ENCODE data around the gene AIRE.
"Not testable (repeated sequence)": the region's sequence is repeated elsewhere in the genome, so short reads cannot be mapped to it uniquely, and the experiment has no call there.

The AIRE gene

DNA sequence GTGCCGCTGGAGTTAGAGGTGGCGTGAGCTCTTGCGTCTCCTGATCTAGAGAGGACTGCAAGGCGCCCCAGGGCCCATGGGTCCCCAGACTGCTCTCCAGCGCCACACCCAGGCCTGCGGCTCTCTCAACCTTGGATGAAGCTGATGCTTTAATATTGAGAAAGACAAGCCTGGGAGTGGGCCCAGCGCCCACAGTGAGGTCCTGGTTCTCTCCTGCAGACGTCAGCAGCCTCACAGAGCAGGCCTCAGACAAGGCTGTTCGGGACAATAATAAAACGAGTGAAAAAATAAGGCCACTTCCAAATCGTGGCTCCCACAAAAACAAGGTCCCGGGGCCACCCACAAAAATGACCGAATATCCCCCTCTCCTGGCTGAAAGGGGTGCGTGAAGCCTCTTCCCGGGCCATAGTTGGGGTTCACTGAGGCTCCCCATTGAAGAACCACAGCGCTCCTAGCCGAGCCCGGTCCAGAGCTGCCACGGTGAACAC, 18.0 kb upstream of the AIRE start:
- DNase-seq = no peak

DNA sequence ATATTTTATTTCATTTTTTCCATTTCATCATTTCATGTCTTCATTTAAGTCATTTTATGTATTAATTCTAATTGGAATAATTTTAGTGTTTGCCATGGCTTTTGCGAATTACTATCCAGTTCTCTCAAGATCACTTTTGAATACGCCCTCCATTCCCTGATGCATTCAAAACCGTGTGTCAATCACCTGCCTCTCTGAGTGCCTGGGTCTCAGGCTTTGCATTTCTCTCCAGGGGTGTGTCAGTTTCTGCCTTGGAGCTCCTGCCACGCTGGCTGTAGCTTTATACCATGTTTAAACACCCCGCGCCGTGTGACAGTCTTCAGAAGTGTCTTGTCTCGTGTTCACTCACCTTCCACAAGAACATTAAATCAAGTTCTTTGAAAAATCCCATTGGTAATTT, 16.6 kb upstream of the AIRE start:
- no peak for DNase-seq

DNA sequence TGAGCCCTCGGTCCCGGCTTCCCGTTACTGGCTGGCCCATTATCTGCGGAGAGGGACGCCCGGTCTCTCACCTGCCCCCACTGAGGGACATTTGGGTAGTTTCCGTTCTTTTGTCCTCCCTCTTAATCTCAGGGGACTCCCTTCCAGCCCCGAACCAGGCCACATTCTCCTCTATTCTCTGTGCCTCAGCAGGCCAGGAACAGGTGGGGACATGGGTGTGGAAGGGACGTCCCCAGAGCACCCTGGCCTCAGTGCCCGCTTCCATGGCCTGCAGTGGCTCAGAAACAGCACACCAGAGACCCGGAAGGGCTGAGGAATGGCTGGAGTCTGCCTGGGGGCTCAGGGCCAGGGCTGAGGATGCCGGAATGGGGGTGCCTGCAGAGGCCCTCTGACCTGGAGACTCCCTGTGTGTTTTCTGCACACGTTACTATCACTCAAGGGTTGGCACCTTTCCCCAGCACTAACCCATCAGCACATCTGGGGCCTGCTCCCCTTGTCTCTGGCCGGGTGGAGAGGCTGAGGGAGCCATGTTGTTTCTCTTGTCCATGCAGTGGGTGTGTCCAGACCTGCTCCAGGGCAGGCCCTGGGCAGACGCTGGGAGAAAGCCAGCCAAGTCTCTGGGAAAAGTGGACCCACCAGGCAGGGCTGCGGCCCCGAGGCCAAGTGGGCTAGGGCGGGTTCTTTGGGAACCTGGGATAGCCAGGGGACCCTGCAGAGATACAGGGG, 14.0 kb upstream of the AIRE start:
- DNase-seq = no peak

DNA sequence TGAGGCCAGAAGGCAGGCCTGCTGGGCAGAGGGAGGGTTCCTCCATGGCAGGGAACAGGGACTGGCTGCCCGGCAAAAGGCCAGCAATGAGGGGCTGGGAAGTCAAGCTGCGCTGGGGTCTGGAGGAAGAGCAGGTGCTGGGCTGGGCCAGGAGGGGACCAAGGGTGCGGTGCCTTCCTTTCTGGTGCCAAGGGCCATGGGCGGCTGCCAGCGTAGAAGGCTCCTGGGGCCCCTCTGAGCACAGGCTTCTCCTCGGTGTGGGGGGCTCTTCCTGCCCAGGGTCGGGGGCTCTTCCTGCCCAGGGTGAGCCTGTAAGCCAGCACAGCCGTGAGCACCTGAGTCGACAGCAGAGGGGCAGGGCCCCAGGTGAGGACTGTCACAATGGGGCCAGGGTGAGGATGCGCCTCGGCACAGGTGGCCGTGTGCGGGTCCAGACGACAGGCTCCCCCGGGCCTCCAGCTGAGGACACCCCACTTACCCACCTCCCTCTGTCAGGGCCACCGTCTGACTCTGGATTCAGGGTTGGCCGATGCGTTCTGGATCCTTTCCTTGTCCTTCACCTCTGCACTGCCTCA, 13.3 kb upstream of the AIRE start:
- no peak for DNase-seq

DNA sequence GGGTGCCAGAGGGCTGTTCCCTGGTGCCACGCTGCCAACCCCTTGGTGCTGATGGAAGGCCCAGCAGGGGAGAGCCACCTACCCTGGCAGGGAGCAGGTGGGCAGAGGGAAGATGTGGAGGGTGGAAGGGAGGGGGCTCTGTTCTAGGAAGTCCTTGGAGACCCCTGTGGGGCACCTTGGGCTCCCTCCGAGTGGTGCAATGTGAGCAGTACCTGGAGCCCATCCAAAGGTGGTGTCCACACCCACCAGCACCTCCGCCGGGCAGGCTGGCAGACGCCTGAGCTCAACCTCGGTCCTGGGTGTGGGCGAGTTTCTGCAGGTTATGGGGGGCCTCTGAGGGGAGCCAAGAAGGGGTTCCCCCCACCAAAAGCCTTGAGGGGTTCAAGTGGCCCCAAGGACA, 12.6 kb upstream of the AIRE start:
- no peak for DNase-seq

DNA sequence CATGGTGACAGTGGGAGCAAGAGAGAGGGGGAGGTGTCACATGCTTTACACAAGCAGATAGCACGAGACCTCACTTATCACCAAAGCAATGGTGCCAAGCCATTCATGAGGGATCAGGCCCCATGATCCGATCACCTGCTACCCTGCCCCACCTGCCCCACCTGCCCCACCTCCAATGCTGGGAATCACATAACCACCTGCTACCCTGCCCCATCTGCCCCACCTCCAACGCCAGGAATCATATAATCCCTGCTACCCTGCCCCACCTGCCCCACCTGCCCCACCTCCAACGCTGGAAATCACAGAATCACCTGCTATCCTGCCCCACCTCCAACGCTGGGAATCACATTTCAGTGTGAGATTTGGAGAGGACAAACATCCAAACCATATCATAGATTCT, 10.6 kb upstream of the AIRE start:
- no peak for DNase-seq

DNA sequence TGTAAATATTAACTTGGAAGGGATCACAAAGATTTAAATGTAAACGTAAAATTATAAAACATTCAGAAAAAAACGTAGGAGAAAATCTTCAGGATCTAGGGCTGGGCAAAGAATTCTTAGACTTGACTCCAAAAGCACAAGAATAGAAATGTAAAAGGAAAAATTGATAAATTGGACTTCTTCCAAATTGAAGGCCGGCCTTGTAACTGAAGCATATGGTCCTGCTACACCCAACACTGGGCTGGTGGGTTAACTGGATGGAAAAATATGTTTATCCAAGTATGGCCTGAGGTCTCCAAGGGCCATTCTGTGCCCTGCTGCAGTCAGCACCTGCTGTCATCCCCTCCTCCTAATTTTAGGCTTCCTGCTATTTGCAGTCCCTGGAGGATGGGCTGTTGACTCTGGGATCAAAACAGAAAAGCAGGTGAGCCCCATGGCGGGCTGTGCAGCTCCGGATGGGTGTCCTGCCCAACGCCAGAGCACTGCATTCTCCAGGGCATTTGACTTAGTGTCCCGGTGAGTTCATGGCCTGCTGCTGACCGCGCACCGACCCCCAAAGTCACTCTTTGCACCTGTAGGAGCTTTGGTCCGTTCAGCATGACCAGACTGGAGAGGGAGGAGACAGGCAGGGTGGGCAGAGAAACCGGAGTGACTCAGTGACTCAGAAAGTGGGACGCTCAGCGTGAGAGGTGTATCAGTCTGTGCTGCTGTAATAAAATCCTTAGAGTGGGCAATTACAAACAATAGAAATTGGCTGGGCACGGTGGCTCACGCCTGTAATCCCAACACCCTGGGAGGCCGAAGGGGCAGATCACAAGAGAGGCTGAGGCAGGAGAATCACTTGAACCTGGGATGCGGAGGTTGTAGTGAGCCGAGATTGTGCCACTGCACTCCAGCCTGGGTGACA, 6.1 kb upstream of the AIRE start:
- no peak for DNase-seq

DNA sequence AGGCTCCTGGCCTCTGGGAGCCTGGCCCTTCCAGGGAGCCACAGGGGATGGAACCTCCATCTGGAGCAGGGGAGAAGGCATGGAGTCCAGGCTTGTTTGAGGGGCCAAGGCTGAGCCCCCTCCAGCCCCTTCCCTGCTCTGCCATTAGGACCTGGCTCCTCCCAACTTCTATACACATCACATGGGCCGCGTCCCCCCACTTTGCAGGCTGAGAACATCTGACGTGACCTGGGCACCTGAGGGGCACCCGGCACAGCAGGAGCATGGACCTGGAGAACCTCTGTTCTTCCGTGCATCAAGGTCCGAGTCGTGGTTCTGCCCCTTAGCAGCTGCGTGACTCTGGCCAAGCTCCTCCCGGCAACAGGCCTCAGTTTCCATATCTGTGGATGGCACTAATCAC, 3.9 kb upstream of the AIRE start:
- no peak for DNase-seq

DNA sequence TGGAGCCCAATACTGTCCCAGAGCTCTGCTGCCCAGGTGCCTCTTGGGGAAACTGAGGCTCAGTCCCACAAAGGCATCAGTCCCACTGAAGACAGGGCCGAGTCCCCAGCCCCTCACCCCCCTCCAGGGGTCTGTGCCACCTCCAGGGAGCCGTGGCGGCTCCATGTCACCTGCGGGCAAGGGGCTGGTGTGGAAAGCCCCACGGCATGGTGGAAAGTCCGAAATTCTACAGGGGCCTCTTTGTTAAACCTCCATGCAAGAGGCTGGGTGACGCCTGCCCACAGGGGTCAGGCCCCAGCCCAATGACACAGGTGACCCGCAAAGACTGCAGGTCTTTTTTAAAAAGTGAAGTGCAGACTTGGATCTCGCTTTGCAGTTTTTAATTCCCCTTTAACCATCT, 3.3 kb upstream of the AIRE start:
- no peak for DNase-seq

DNA sequence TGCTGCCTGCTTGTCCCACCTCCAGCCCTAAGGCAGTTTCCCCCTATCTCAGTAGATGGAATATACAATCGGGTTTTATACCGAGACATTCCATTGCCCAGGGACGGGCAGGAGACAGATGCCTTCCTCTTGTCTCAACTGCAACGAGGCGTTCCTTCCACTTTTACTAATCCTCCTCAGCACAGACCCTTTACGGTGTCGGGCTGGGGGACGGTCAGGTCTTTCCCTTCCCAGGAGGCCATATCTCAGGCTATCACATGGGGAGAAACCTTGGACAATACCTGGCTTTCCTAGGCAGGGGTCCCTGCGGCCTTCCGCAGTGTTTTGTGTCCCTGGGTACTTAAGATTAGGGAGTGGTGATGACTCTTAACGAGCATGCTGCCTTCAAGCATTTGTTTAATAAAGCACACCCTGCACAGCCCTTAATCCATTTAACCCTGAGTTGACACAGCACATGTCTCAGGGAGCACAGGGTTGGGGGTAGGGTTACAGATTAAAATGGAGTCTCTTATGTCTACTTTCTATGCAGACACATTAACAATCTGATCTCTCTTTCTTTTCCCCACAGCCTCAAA, 2.4 kb upstream of the AIRE start:
- DNase-seq = not testable (repeated sequence)

DNA sequence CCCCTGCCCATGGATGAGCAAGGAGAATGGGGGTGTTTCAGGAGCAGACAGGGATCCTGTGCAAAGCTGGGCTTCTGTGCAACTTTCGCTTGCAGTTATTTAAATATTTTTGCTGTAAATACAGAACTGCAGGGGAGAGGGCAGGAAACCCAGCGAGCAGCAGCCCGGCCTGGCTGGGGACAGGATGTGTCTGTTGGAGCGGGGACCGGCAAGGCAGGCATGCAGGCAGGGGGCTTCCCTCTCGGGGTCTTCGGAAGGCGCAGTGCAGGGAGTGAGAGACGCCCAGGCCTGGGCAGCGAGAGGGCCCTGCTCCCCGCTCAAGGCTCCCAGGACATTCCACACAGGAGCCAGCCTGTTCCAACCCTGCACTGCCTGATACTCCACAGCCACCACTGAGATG, 1.7 kb upstream of the AIRE start:
- DNase-seq = no peak

DNA sequence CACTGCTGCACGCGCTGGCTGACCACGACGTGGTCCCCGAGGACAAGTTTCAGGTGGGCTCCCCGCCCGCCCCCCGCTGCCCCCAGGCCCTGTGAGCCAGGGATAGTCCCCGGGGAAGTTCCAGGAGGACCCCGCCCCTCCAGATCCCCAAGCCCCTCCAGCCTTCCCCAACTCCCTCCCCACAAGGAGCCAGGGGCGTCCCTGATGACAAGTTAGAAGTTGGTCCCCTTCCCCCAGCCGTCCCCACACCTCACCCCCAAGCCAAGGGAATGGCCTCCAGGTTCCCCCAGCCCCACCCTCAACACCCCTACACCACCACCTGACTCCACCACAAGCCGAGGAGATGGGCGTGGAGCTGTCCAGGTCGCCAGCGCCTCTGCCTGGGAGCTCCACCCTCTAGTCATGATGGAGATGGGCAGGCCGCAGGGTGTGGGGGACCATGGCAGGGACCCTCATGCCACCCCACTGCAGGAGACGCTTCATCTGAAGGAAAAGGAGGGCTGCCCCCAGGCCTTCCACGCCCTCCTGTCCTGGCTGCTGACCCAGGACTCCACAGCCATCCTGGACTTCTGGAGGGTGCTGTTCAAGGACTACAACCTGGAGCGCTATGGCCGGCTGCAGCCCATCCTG, 525 bp downstream of the AIRE start:
- DNase-seq = no peak

DNA sequence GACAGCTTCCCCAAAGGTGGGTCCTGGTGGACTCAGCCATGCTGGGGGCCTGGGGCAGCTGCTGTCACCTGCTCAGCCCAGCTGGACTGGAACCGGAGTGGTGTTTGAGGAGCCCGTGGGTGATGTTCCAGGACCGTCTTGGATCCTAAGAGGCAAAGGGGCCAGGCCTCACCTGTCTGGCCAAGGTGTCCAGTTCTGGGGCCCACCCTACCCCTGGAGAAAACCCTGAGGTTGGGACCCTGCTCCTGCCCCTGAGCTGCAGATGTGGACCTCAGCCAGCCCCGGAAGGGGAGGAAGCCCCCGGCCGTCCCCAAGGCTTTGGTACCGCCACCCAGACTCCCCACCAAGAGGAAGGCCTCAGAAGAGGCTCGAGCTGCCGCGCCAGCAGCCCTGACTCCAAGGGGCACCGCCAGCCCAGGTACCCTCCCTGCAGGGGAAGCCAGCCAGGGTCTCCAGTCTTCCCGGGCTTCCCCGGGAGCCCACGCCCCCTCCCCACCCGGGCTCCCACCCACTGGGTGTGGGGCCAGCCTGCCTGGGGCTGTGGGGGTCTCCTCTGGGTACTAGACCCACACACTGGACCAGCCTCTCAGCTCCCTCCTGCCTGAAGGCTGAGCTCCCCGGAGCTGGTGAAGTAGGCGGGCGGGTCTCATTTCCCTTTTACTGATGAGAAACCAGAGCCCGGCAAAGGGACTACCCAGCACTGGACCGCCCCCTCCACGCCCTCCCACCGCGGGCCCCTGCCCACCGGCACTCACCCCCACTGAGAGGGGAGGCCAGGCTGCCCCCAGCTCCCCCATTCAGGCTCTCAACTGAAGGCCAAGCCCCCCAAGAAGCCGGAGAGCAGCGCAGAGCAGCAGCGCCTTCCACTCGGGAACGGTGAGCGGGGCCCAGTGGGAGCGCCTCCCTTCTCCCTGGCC, 1.3 kb downstream of the AIRE start:
- no peak for DNase-seq

DNA sequence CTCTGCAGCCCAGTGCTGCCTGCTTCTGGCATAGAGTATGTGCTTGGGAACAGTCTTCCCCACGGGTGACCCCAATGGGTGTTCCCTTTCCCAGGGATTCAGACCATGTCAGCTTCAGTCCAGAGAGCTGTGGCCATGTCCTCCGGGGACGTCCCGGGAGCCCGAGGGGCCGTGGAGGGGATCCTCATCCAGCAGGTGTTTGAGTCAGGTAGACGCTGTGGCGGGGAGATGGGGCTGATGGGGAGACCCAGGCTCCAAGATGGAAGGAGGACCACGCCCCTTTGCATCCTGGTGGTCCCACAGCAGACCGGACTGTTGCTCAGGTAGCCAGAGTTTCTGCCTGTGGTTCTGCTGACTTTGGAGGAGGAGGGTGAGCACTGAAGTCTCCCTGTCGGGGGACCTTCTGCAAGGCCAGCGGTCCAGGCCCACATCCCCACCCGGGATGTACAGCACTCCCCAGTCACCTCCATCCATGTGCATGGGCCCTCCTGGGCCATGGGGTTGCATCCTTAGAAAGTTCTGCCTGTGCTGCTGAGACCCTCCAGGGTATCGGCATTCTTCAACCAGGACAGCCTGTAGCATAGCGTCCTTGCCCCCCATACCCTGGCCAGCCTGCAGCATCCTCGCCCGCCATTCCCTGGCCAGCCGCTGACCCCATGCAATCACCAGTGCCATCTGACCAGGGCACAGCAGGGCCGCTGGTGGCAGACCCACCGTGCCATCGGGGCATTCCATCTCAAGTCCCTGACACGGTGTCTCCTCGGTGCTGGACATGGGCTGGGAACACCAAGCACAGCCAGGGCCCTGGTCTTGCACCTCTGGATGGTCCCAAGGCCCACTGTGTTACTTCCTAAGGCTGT, 2.8 kb downstream of the AIRE start:
- no peak for DNase-seq

DNA sequence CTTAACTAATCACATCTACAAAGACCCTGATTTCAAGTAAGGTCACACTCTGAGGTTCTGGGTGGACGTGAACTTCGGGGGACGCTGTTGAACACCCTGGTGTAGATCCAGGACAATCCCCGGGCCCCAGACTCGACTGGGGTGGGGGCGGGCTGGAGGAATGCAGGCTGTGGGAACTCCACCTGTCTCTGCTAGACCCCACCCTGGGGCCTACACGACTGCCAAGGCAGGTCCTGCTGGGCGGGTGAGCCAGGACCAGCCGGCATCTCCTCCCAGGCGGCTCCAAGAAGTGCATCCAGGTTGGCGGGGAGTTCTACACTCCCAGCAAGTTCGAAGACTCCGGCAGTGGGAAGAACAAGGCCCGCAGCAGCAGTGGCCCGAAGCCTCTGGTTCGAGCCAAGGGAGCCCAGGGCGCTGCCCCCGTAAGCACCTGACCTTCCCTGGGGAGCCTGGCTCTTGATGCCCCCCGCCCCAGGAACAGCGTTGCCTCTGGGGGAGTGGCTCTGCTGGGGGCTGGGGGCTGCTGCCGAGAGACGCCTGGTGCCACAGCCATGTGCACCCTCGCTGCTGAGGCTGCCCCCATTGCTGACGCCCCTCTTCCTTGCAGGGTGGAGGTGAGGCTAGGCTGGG, 3.8 kb downstream of the AIRE start:
- DNase-seq = no peak

DNA sequence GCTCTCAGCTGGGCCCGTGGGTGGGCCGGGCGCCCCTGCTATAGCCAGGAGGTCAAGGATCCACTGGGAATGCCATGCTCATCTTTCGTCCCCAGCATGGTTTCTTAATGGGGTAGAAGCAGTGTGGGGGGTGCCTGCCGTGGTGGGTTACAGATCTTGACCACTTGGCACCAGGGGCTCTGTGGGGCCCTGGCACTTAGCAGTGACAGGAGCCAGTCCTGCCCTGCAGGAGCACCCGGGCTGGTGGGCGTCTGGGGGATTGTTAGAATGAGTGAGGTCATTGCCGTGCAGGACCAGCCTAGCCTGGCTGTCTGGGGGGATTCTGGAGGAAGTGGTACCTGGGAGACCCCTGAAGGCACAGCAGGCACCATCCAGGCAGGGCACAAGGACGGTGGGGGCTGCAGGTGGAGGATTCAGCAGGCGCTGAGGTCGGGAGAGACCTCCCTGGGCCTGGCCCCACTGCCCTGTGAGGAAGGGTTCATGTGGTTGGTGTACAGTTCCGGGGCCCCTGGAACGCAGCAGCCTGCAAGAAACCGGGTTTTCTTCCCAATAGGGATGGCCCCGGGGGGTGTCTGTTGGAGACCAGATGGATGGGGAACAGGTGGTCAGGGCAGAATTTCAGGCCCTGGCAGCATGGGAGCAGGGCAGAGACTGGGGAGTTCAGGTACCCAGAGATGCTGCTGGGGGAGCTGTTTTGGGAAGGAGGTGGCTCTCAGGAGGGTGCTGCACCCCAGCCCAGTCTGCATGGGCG, 4.8 kb downstream of the AIRE start:
- no peak for DNase-seq

DNA sequence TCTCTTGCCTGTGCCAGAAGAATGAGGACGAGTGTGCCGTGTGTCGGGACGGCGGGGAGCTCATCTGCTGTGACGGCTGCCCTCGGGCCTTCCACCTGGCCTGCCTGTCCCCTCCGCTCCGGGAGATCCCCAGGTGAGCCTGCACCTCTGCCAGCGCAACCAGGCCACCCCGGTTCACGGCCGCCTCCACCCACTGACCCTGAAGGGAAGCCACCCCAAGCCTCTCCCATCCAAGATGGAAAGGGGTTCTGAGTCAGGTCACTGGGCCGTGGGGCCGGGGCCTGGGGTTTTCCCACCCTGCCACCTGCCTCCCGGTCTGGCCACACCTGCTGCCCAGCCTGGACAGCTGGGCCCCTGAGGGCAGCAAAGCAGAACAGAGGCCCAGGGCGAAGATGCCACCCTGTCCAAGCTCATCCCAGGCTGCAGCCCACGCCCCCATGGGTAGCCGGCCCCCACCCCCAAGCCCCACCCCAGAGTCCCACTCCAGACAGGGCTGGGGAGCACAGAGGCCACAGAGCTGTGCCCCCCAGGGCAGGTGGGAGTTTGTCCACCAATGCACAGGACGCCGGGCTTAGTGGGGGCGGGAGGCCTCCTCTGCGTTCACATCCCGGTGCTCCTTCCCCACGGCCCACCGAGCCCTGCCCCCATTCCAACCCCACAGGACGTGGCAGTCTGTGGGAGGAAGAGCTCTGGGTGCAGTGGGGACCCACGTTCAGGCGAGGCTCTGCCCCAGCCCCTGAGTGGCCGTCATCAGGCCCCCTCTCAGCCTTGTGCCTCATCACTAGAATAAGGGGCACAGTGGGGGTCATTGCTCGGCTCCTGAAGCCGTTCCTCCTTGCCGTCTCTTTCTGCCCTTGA, 5.6 kb downstream of the AIRE start:
- no peak for DNase-seq
